ENCODE measurements around the gene LYSMD4.

LYSMD4 gene

GRCh38 chr15:99732124-99732750 is 1.0 kb downstream of the LYSMD4 start:
- H3K27ac ChIP-seq (ENCODE audit: insufficient read depth, low read depth, low read length, poor library complexity, severe bottlenecking) = no peak overlapping the region
- peaks cover 12% of the 10 kb centered on the region for H3K36me3 ChIP-seq (ENCODE audit: control insufficient read depth, insufficient read depth, low read length)
- H3K9me3 ChIP-seq (ENCODE audit: control insufficient read depth, low read length) = no peaks in the 10 kb centered on the region
- H3K27me3 ChIP-seq (ENCODE audit: control insufficient read depth, insufficient read depth, low read length, poor library complexity, severe bottlenecking) = peaks cover 19% of the 10 kb centered on the region
- H3K4me1 ChIP-seq (ENCODE audit: control insufficient read depth, insufficient read depth, low read length) = peaks cover 8% of the 10 kb centered on the region
- peak overlapping the region; percentile 83 for H3K4me3 ChIP-seq (ENCODE audit: insufficient read depth, low read depth, low read length)
- 17 to 21% methylated on average over 18 of the region's 18 CpGs for WGBS, 2 experiments

GRCh38 chr15:99731336-99732123 is 1.7 kb downstream of the LYSMD4 start:
- Histone ChIP-seq H3K27me3 (ENCODE audit: control insufficient read depth, insufficient read depth, low read length, poor library complexity, severe bottlenecking) (peaks cover 19% of the 10 kb centered on the region), H3K9me3 (ENCODE audit: control insufficient read depth, low read length) (no peaks in the 10 kb centered on the region), H3K4me3 (ENCODE audit: insufficient read depth, low read depth, low read length) (peak overlapping the region; percentile 83), H3K36me3 (ENCODE audit: control insufficient read depth, insufficient read depth, low read length) (peaks cover 12% of the 10 kb centered on the region), H3K4me1 (ENCODE audit: control insufficient read depth, insufficient read depth, low read length) (peaks cover 8% of the 10 kb centered on the region), H3K27ac (ENCODE audit: insufficient read depth, low read depth, low read length, poor library complexity, severe bottlenecking) (no peak overlapping the region)
- 31 to 36% methylated on average over 23 to 26 of the region's 26 CpGs for WGBS, 2 experiments

GRCh38 chr15:99729920-99730319 is 3.3 kb downstream of the LYSMD4 start:
- Histone ChIP-seq H3K27ac (ENCODE audit: insufficient read depth, low read depth, low read length, poor library complexity, severe bottlenecking) (no peak overlapping the region), H3K27me3 (ENCODE audit: control insufficient read depth, insufficient read depth, low read length, poor library complexity, severe bottlenecking) (peaks cover 19% of the 10 kb centered on the region), H3K4me3 (ENCODE audit: insufficient read depth, low read depth, low read length) (no peak overlapping the region), H3K4me1 (ENCODE audit: control insufficient read depth, insufficient read depth, low read length) (peaks cover 8% of the 10 kb centered on the region), H3K36me3 (ENCODE audit: control insufficient read depth, insufficient read depth, low read length) (peaks cover 12% of the 10 kb centered on the region), H3K9me3 (ENCODE audit: control insufficient read depth, low read length) (no peaks in the 10 kb centered on the region)
- WGBS, 2 experiments = 82% methylated on average over 2 to 3 of the region's 3 CpGs

GRCh38 chr15:99729327-99729726 is 3.9 kb downstream of the LYSMD4 start:
- Histone ChIP-seq H3K9me3 (ENCODE audit: control insufficient read depth, low read length) (no peaks in the 10 kb centered on the region), H3K4me3 (ENCODE audit: insufficient read depth, low read depth, low read length) (no peak overlapping the region), H3K36me3 (ENCODE audit: control insufficient read depth, insufficient read depth, low read length) (peaks cover 12% of the 10 kb centered on the region), H3K27ac (ENCODE audit: insufficient read depth, low read depth, low read length, poor library complexity, severe bottlenecking) (no peak overlapping the region), H3K4me1 (ENCODE audit: control insufficient read depth, insufficient read depth, low read length) (peaks cover 8% of the 10 kb centered on the region), H3K27me3 (ENCODE audit: control insufficient read depth, insufficient read depth, low read length, poor library complexity, severe bottlenecking) (peaks cover 19% of the 10 kb centered on the region)
- 94 to 95% methylated on average over 11 of the region's 11 CpGs for WGBS, 2 experiments

- Histone ChIP-seq H3K36me3 (ENCODE audit: control insufficient read depth, insufficient read depth, low read length) (peaks cover 12% of the 10 kb centered on the region), H3K9me3 (ENCODE audit: control insufficient read depth, low read length) (no peaks in the 10 kb centered on the region), H3K27ac (ENCODE audit: insufficient read depth, low read depth, low read length, poor library complexity, severe bottlenecking) (no peak overlapping the region), H3K4me1 (ENCODE audit: control insufficient read depth, insufficient read depth, low read length) (peaks cover 8% of the 10 kb centered on the region), H3K27me3 (ENCODE audit: control insufficient read depth, insufficient read depth, low read length, poor library complexity, severe bottlenecking) (peaks cover 19% of the 10 kb centered on the region), H3K4me3 (ENCODE audit: insufficient read depth, low read depth, low read length) (no peak overlapping the region)
- 93 to 95% methylated on average over 6 of the region's 6 CpGs for WGBS, 2 experiments
Observed at GRCh38 chr15:99728916-99729315, 4.3 kb downstream of the LYSMD4 start.

- Histone ChIP-seq H3K27me3 (ENCODE audit: control insufficient read depth, insufficient read depth, low read length, poor library complexity, severe bottlenecking) (peaks cover 18% of the 10 kb centered on the region), H3K27ac (ENCODE audit: insufficient read depth, low read depth, low read length, poor library complexity, severe bottlenecking) (no peak overlapping the region), H3K4me1 (ENCODE audit: control insufficient read depth, insufficient read depth, low read length) (peaks cover 8% of the 10 kb centered on the region), H3K4me3 (ENCODE audit: insufficient read depth, low read depth, low read length) (no peak overlapping the region), H3K36me3 (ENCODE audit: control insufficient read depth, insufficient read depth, low read length) (peaks cover 12% of the 10 kb centered on the region), H3K9me3 (ENCODE audit: control insufficient read depth, low read length) (no peaks in the 10 kb centered on the region)
- WGBS, 2 experiments = 78 to 82% methylated on average over 7 of the region's 7 CpGs
Observed at GRCh38 chr15:99727733-99728132, 5.5 kb downstream of the LYSMD4 start.

GRCh38 chr15:99727330-99727729 is 5.9 kb downstream of the LYSMD4 start:
- H3K9me3 ChIP-seq (ENCODE audit: control insufficient read depth, low read length) = no peaks in the 10 kb centered on the region
- H3K36me3 ChIP-seq (ENCODE audit: control insufficient read depth, insufficient read depth, low read length) = peaks cover 12% of the 10 kb centered on the region
- H3K27me3 ChIP-seq (ENCODE audit: control insufficient read depth, insufficient read depth, low read length, poor library complexity, severe bottlenecking) = peaks cover 14% of the 10 kb centered on the region
- H3K4me3 ChIP-seq (ENCODE audit: insufficient read depth, low read depth, low read length) = no peak overlapping the region
- peaks cover 8% of the 10 kb centered on the region for H3K4me1 ChIP-seq (ENCODE audit: control insufficient read depth, insufficient read depth, low read length)
- WGBS, 2 experiments = 97 to 100% methylated on average over 1 of the region's 1 CpG
- no peak overlapping the region for H3K27ac ChIP-seq (ENCODE audit: insufficient read depth, low read depth, low read length, poor library complexity, severe bottlenecking)

- Histone ChIP-seq H3K4me1 (ENCODE audit: control insufficient read depth, insufficient read depth, low read length) (peaks cover 1% of the 10 kb centered on the region), H3K9me3 (ENCODE audit: control insufficient read depth, low read length) (no peaks in the 10 kb centered on the region), H3K27ac (ENCODE audit: insufficient read depth, low read depth, low read length, poor library complexity, severe bottlenecking) (no peak overlapping the region), H3K27me3 (ENCODE audit: control insufficient read depth, insufficient read depth, low read length, poor library complexity, severe bottlenecking) (peaks cover 4% of the 10 kb centered on the region), H3K4me3 (ENCODE audit: insufficient read depth, low read depth, low read length) (no peak overlapping the region), H3K36me3 (ENCODE audit: control insufficient read depth, insufficient read depth, low read length) (peaks cover 12% of the 10 kb centered on the region)
- WGBS, 2 experiments = 80 to 81% methylated on average over 7 of the region's 7 CpGs
Observed at GRCh38 chr15:99726333-99726732, 6.9 kb downstream of the LYSMD4 start.

- no peak overlapping the region for H3K27ac ChIP-seq (ENCODE audit: insufficient read depth, low read depth, low read length, poor library complexity, severe bottlenecking)
Observed at GRCh38 chr15:99722406-99722805, 10.8 kb downstream of the LYSMD4 start.

GRCh38 chr15:99721896-99722295 is 11.3 kb downstream of the LYSMD4 start:
- Histone ChIP-seq H3K27me3 (ENCODE audit: control insufficient read depth, insufficient read depth, low read length, poor library complexity, severe bottlenecking) (no peaks in the 10 kb centered on the region), H3K9me3 (ENCODE audit: control insufficient read depth, low read length) (no peaks in the 10 kb centered on the region), H3K36me3 (ENCODE audit: control insufficient read depth, insufficient read depth, low read length) (no peaks in the 10 kb centered on the region), H3K27ac (ENCODE audit: insufficient read depth, low read depth, low read length, poor library complexity, severe bottlenecking) (no peak overlapping the region), H3K4me1 (ENCODE audit: control insufficient read depth, insufficient read depth, low read length) (no peaks in the 10 kb centered on the region), H3K4me3 (ENCODE audit: insufficient read depth, low read depth, low read length) (no peak overlapping the region)
- WGBS, 2 experiments = 89 to 95% methylated on average over 4 of the region's 4 CpGs

More at GRCh38 chr15:99722406-99722805, 10.8 kb downstream of the LYSMD4 start:
- H3K27me3 ChIP-seq (ENCODE audit: control insufficient read depth, insufficient read depth, low read length, poor library complexity, severe bottlenecking) = no peaks in the 10 kb centered on the region
- no peaks in the 10 kb centered on the region for H3K4me1 ChIP-seq (ENCODE audit: control insufficient read depth, insufficient read depth, low read length)
- H3K9me3 ChIP-seq (ENCODE audit: control insufficient read depth, low read length) = no peaks in the 10 kb centered on the region
- H3K4me3 ChIP-seq (ENCODE audit: insufficient read depth, low read depth, low read length) = no peak overlapping the region
- WGBS, 2 experiments = 92% methylated on average over 2 to 3 of the region's 3 CpGs
- no peaks in the 10 kb centered on the region for H3K36me3 ChIP-seq (ENCODE audit: control insufficient read depth, insufficient read depth, low read length)
